H7 (cell line): Measurements from ENCODE around the gene AGBL1. TPM values are rescaled to one million over a fixed set of nuclear protein-coding genes. Genes with fewer than 3 reads are reported as not detected.
"Not testable (repeated sequence)": the region's sequence is repeated elsewhere in the genome, so short reads cannot be mapped to it uniquely, and the experiment has no call there.

Experiments
- DNase-seq: peaks from one replicate; pipeline ENCODE4 v3.0.0; 2012
- H3K27me3 ChIP-seq: 2 replicates; pipeline ENCODE4 v1.6.0; 2011; ENCODE audit warnings: mild to moderate bottlenecking, low read length; ENCODE audit not compliant: control insufficient read depth, insufficient read depth
- H3K36me3 ChIP-seq: replicated peaks from 2 replicates; pipeline ENCODE4 v1.5.1; 2011; ENCODE audit warnings: low read length; ENCODE audit not compliant: control insufficient read depth, insufficient read depth
- H3K4me3 ChIP-seq: 2 replicates; pipeline ENCODE4 v1.5.1; 2011; ENCODE audit warnings: low read depth, mild to moderate bottlenecking, control low read depth, low read length, moderate library complexity; ENCODE audit not compliant: insufficient read depth
- total RNA-seq: library from RNA; depleted of rRNA; stranded (reverse); fragments of >200 nt; shearing (Covaris generic); gene quantifications from 2 replicates; pipeline ENCODE4 v1.2.3, GENCODE V29; 2014

Gene AGBL1
- total RNA-seq, 1 experiment from 2014 or later: not detected

- DNase-seq: no peak
- no peaks in the 10 kb centered on the region for H3K27me3 ChIP-seq
- no peak overlapping the region for H3K4me3 ChIP-seq
- no peaks in the 10 kb centered on the region for H3K36me3 ChIP-seq
Measured at GRCh38 chr15:86506401-86506800, 426.7 kb downstream of the AGBL1 start.

- DNase-seq: no peak
- H3K27me3 ChIP-seq: no peaks in the 10 kb centered on the region
- H3K36me3 ChIP-seq: no peaks in the 10 kb centered on the region
- no peak overlapping the region for H3K4me3 ChIP-seq
Measured at GRCh38 chr15:86515625-86516024, 436.0 kb downstream of the AGBL1 start.

- no peak for DNase-seq
- no peaks in the 10 kb centered on the region for H3K36me3 ChIP-seq
- no peak overlapping the region for H3K4me3 ChIP-seq
- H3K27me3 ChIP-seq: no peaks in the 10 kb centered on the region
Measured at GRCh38 chr15:86522721-86523120, 443.1 kb downstream of the AGBL1 start.

- H3K4me3 ChIP-seq: no peak overlapping the region
- peak; percentile 10 for DNase-seq
- no peaks in the 10 kb centered on the region for H3K27me3 ChIP-seq
- H3K36me3 ChIP-seq: no peaks in the 10 kb centered on the region
Measured at GRCh38 chr15:86526938-86527690, 447.4 kb downstream of the AGBL1 start.

GRCh38 chr15:86528094-86528493, 448.4 kb downstream of the AGBL1 start:
- not testable (repeated sequence) for H3K36me3 ChIP-seq, H3K4me3 ChIP-seq, DNase-seq, H3K27me3 ChIP-seq

- no peak overlapping the region for H3K4me3 ChIP-seq
- H3K36me3 ChIP-seq: no peaks in the 10 kb centered on the region
- DNase-seq: no peak
- no peaks in the 10 kb centered on the region for H3K27me3 ChIP-seq
Measured at GRCh38 chr15:86538141-86538540, 458.5 kb downstream of the AGBL1 start.

- H3K4me3 ChIP-seq: no peak overlapping the region
- H3K27me3 ChIP-seq: no peaks in the 10 kb centered on the region
- DNase-seq: no peak
- no peaks in the 10 kb centered on the region for H3K36me3 ChIP-seq
Measured at GRCh38 chr15:86540840-86541467, 461.3 kb downstream of the AGBL1 start.

- no peaks in the 10 kb centered on the region for H3K36me3 ChIP-seq
- H3K4me3 ChIP-seq: no peak overlapping the region
- H3K27me3 ChIP-seq: no peaks in the 10 kb centered on the region
- no peak for DNase-seq
Measured at GRCh38 chr15:86541540-86541939, 461.9 kb downstream of the AGBL1 start.

GRCh38 chr15:86550075-86550474, 470.4 kb downstream of the AGBL1 start:
- Histone ChIP-seq H3K36me3 (no peaks in the 10 kb centered on the region), H3K27me3 (no peaks in the 10 kb centered on the region)
- no peak for DNase-seq

GRCh38 chr15:86553108-86553507, 473.4 kb downstream of the AGBL1 start:
- no peaks in the 10 kb centered on the region for H3K36me3 ChIP-seq
- no peaks in the 10 kb centered on the region for H3K27me3 ChIP-seq
- DNase-seq: no peak
- H3K4me3 ChIP-seq: no peak overlapping the region

More at GRCh38 chr15:86550075-86550474, 470.4 kb downstream of the AGBL1 start:
- no peak overlapping the region for H3K4me3 ChIP-seq

- H3K27me3 ChIP-seq: no peaks in the 10 kb centered on the region
Measured at GRCh38 chr15:86555098-86555497, 475.4 kb downstream of the AGBL1 start.

GRCh38 chr15:86555939-86556338, 476.3 kb downstream of the AGBL1 start:
- no peak overlapping the region for H3K4me3 ChIP-seq
- no peak for DNase-seq
- H3K36me3 ChIP-seq: no peaks in the 10 kb centered on the region
- H3K27me3 ChIP-seq: no peaks in the 10 kb centered on the region

More at GRCh38 chr15:86555098-86555497, 475.4 kb downstream of the AGBL1 start:
- Histone ChIP-seq H3K36me3 (no peaks in the 10 kb centered on the region), H3K4me3 (no peak overlapping the region)
- no peak for DNase-seq

- H3K4me3 ChIP-seq: no peak overlapping the region
- no peaks in the 10 kb centered on the region for H3K27me3 ChIP-seq
- H3K36me3 ChIP-seq: no peaks in the 10 kb centered on the region
- DNase-seq: no peak
Measured at GRCh38 chr15:86556396-86557017, 476.8 kb downstream of the AGBL1 start.

- Histone ChIP-seq H3K27me3 (no peaks in the 10 kb centered on the region), H3K36me3 (no peaks in the 10 kb centered on the region), H3K4me3 (no peak overlapping the region)
- DNase-seq: no peak
Measured at GRCh38 chr15:86557018-86557550, 477.4 kb downstream of the AGBL1 start.

GRCh38 chr15:86558252-86558651, 478.6 kb downstream of the AGBL1 start:
- H3K27me3 ChIP-seq: no peaks in the 10 kb centered on the region
- DNase-seq: no peak
- no peaks in the 10 kb centered on the region for H3K36me3 ChIP-seq
- no peak overlapping the region for H3K4me3 ChIP-seq
